Left colon (tissue), 2 donors: ENCODE measurements around the gene PRPF18. TPM values are rescaled to one million over a fixed set of nuclear protein-coding genes. Genes with fewer than 3 reads are reported as not detected.
"Not testable (repeated sequence)": the region's sequence is repeated elsewhere in the genome, so short reads cannot be mapped to it uniquely, and the experiment has no call there.

ENCODE experiments used
- ATAC-seq: fragments of 200-7000 bp; cut with Tn5 transposase; one replicate; pipeline ENCODE4 v1.9.1; 2020; ENCODE audit warnings: mild to moderate bottlenecking, moderate library complexity
- DNase-seq, 2 donors: peaks; one replicate each; pipeline ENCODE4 v3.0.0-alpha.2; 2020
- intact Hi-C, 2 donors: fragments of 100-400 bp; cut with DNase I in 1 of 2; cut with micrococcal nuclease in 1 of 2; formaldehyde crosslinking; loops; one replicate each; pipeline versions ENCODE4 v1.11.2 to v1.14.0; 2022; cut with DNase I, micrococcal nuclease
- long read RNA-seq: library from polyadenylated mRNA; unstranded; transcript quantifications from one replicate; pipeline ENCODE4 v2.0.0, GENCODE V29; 2021
- total RNA-seq, 2 donors: library from RNA; stranded (reverse); fragmentation: NEBNext Ultra II Directional; extraction: Animal tissue kit (Norgen Biotek cat#: 25700); gene quantifications; one replicate each; pipeline ENCODE4 v1.2.1, GENCODE V29; 2021
- donor health status: DM: no; HTN: no; CAD: no.
- donor health status: DM: yes; HTN: yes; CAD: no.

PRPF18 gene
- total RNA-seq = 10 to 100 TPM; 19.8 to 22.4 TPM
- long read RNA-seq, transcript PRPF18-202 (10 exons, 1,717 nt) = major isoform, 16 of 25 reads
- long read RNA-seq, partial matches to known transcripts = 6 of 25 reads
- long read RNA-seq, other reads (novel, unspliced or antisense) = 3 of 25 reads

DNA sequence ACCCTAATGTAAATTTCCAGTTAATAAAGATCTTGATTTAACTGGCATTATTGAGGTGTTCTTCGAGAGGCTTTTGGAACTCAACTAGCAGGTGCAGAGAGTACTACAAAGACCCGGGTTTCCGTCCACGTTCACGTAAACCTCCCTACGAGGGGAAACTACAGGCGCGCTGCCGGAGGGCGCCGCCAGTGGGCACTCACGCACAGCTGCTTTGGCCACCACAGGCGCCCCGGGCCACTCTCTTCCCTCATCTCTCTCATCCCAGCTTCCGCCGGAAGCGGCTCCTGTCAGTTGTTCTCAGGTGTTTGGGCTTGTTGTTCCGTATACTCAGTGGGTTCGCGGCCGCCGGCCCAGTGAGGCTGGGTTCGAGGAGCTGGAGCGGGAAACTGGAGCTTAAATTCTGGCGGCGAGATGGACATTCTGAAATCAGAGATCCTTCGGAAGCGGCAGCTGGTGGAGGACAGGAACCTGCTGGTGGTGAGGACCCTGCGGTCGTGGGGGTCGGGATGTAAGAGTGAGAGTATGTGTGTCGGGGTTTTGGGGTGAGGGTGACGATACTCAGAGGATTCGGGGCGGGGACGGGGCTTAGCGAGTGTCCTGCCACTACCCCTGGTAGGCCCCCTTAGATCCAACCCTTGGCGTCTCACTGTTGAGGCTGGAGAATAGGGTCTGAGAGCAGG lies at the start of gene PRPF18:
Gene PRPF18, plus strand, starts transcription at position 290 of the 680 bp plus-strand sequence. Its CDS starts 122 bp downstream, at position 412.
- peak; percentile 99 for ATAC-seq
- intact Hi-C loops = no loop called here
- peak; percentile 90 to 94 for DNase-seq

DNA sequence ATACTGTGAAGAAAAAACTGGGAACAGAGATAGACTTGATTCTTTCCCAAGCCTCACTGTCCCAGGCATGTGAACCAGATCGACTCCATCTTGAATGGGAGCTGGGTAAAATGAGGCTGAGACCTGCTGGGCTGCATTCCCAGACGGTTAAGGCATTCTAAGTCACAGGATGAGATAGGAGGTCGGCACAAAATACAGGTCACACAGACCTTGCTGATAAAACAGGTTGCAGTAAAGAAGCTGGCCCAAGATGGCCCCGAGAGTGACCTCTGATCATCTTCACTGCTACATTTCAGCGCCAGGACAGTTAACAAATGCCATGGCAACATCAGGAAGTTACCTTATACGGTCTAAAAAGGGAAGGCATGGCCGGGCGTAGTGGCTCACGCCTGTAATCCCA lies 48.8 kb upstream of the PRPF18 start:
- DNase-seq, ATAC-seq: not testable (repeated sequence)
- intact Hi-C loops = loop anchor here in 1 of 2 donors (10.0 kb wide), 1 partner anchor 163 kb away; no protein-coding TSS in a partner anchor

DNA sequence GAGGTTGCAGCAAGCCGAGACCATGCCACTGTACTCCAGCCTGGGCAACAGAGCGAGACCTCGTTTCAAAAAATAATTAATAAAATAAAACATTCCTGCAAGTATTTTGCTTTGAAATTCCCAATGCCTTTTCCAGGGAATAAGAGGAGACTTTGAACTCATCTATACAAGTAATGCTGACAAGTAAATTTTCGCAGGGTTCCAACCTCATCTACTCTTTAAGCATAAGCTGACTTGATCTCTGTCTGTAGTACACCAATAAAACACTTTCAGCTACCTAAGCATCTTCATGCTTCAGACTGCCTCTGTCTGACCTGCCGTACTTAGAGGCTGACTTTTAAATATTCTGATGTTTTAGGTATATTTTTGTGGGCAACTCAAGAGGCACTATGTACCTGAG lies 44.2 kb upstream of the PRPF18 start:
- intact Hi-C loops = no loop called here
- ATAC-seq (no peak), DNase-seq (no peak)

DNA sequence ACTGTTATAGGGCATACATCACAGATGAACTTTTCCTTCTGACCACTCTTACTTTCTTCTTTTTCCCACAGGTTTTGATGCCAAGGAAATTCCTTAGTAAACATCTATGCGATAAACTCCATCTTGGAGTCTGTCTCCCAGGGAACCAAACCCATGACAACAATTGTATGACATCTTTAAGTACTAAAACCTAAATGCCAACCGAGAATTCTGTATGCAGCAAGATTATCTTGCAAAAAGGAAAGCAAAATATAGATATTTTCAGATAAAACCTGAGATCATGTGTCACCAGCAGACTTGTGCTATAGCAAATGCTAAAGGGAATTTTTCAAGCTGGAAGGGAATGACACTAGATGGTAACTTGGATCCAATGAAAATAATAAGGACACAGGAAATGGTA lies 36.0 kb upstream of the PRPF18 start:
- no peak for ATAC-seq
- intact Hi-C loops = no loop called here
- DNase-seq = no peak

GRCh38 chr10:13555884-13556510 lies 30.8 kb upstream of the PRPF18 start:
- intact Hi-C loops = no loop called here
- DNase-seq = no peak
- no peak for ATAC-seq

DNA sequence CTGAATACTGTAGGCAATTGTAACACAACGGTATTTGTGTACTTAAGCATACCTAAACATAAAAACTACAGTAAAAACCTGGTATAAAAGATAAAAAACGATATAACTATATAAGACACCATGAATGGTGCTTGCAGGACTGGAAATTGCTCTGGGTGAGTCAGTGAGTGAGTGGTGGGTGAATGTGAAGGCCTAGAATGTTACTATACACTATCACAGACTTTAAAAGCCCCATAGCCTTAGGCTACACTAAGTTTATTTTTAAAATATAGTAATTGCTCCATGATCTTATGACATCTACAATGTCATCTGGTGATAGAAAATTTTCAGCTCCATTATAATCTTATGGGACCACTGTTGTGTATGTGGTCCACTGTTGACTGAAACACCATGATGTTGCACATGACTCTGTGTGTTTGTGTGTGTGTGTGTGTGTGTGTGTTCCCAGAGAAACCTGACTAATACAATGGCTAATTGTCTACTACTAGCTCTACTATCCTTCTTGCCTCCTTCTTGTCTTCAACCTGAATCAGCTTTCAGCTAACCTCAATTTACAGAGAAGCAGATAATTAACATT lies 27.6 kb upstream of the PRPF18 start:
- DNase-seq (no peak), ATAC-seq (no peak)
- intact Hi-C loops = no loop called here

- intact Hi-C loops = no loop called here
- ATAC-seq (no peak), DNase-seq (no peak)
Measured at GRCh38 chr10:13560597-13560996, 26.2 kb upstream of the PRPF18 start.

DNA sequence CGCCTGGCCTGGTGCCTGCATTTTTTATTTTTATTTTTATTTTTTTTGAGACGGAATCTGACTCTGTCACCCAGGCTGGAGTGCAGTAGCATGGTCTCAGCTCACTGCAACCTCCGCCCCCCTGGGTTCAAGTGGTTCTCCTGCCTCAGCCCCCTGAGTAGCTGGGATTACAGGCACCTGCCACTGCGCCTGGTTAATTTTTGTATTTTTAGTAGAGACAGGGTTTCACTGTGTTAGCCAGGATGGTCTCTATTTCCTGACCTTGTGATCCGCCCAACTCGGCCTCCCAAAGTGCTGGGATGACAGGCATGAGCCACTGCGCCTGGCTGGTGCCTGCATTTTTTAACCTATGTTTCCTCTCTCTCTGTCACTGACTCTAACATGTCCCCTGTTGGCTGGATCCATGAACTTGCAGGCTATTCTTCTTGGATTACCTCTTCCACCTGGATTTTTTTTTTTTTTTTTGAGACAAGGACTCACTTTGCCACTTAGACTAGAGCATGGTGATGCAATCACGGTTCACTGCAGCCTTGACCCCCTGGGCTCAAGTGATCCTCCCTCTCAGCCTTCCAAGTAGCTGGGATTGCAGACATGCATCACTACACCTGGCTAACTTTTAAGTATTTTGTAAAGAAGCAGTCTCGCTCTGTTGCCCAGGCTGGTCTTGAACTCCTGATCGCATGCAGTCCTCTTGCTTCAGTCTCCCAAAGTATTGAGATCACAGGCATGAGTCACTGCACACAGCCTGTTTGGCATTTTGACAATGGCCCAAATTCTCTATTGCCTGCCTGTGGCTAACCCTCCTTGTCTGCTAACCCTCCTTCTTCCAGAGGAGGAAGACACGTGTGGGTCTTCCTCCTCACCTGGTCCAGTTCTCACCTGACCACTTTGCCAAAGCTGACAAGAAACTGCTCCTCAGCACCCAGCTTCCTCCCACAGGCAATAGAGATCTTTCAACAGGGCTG lies 23.0 kb upstream of the PRPF18 start:
- no peak for ATAC-seq
- DNase-seq = no peak
- intact Hi-C loops = no loop called here

DNA sequence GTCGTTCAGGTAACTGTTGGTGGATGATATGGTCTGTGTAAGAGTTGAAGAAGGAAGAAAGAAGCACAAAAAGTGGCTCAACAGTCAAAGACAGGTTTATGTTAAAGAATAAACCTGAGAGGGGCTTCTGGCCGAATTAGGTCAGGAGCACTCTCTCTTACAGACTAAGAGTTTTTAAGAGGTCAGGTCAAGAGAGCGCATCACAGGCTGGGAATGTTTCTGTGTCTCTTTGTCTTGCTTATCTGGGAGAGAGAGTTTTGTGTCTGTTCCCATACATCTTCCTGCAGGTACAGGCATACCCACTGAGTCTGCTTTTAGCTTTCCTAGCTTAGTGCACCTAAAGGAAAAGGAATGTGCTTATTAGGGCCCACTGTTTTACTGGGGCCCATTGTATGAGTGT lies 22.2 kb upstream of the PRPF18 start:
- ATAC-seq (no peak), DNase-seq (no peak)
- intact Hi-C loops = no loop called here

DNA sequence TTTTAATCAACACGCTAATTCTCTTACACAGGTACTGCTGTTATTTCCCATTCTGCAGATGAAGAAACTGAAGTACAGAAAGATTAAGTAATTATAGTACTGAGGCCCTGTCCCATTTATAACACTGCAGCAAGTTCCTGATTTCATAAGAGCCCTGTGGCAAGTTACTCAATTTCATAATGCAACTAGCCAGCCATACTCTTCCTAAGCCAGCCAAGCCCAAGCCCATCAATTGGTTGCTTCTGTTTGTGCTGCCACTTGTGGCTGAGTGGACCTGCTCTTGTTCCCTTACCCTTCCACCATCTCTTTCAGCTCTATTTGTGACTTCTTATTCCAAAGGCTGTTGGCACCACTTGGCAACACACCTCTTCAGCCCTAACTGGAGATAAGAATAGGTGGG lies 19.7 kb upstream of the PRPF18 start:
- DNase-seq = no peak
- no peak for ATAC-seq
- intact Hi-C loops = no loop called here

DNA sequence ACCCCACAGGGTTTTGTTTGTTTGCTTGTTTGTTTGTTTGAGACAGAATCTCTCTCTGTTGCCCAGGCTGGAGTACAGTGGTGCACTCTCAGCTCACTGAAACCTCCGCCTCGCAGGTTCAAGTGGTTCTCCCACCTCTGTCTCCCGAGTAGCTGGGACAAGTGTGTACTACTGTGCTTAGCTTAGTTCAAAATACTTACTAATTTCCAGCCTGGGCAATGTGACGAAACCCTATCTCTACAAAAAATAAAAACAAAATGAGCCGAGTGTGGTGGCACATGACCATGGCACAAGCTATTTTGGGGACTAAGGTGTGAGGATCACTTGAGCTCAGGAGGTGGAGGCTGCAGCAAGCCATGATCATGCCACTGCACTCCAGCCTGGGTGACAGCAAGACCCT lies 15.2 kb upstream of the PRPF18 start:
- no peak for ATAC-seq
- DNase-seq = no peak
- intact Hi-C loops = no loop called here

GRCh38 chr10:13573960-13574359 lies 12.8 kb upstream of the PRPF18 start:
- intact Hi-C loops = no loop called here
- DNase-seq (no peak), ATAC-seq (no peak)

DNA sequence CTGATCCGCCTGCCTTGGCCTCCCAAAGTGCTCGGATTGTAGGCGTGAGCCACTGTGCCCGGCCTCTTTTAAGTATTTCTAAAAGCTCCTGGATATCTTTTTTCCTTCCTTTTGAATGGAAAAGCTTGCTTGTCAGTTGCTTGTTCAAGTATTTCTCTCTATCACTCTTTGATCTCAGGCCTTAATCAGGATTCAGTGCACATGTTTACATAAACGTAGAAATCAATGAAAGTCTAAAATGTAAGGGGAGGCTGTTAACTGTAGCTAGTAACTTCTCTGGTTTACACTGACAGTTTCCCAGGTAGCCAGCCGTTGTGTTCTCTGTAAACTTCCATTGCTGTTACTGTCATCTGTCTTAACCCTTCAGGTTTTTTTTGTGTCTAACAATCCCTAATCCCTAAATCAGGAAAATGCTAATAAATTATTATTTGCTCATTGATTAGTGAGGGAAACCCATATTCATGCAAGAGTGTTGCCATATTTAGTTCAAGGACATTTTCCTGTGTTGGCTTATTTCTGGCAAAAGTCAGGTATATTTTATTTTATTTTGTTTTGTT lies 1.5 kb upstream of the PRPF18 start:
- DNase-seq = no peak
- no peak for ATAC-seq
- intact Hi-C loops = no loop called here

GRCh38 chr10:13585943-13586342 lies 822 bp upstream of the PRPF18 start:
- intact Hi-C loops = no loop called here
- DNase-seq (no peak), ATAC-seq (no peak)

DNA sequence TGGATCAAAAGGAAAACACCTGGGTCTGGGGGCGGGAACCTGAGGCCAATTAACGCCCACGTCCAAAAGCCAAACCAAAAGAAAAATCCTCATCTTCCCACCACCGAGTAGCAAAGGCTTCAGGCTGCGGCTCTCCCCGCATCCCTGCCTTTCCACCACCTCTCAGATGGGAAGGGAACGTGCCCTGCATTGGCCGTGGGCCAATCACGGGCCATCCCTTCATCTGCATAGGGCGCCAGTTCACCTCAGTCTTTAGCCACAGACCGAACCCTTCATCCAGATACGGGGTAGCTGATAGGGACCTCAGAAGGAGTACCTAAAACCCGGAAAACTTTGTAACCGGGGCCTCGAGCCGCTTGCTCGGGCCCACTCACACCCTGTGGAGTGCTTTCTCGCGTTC lies 626 bp downstream of the PRPF18 start:
- intact Hi-C loops = no loop called here
- DNase-seq = peak; percentile 22 to 27
- peak; percentile 60 for ATAC-seq

DNA sequence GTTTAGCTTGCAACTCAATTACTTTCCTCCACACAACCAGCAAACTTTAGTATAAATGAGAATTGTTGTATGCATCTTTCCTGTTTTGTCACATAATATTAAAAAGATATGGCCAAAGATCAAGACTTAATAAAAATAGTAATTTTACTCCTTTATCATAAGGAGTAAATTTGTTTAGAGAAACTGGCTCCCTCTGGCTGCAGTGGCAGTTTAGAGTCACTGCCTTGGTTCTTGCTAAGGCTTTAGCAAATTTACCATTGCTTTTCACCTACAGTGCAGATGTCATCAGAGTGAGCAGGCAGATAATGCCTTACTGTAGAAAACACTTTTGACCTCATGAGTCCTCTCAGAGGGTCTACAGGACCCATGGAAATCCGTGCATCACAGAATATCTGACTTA lies 2.6 kb downstream of the PRPF18 start:
- ATAC-seq = no peak
- intact Hi-C loops = no loop called here
- DNase-seq = no peak

- DNase-seq = no peak
- ATAC-seq = no peak
- intact Hi-C loops = no loop called here
Measured at GRCh38 chr10:13590886-13591285, 4.1 kb downstream of the PRPF18 start.

DNA sequence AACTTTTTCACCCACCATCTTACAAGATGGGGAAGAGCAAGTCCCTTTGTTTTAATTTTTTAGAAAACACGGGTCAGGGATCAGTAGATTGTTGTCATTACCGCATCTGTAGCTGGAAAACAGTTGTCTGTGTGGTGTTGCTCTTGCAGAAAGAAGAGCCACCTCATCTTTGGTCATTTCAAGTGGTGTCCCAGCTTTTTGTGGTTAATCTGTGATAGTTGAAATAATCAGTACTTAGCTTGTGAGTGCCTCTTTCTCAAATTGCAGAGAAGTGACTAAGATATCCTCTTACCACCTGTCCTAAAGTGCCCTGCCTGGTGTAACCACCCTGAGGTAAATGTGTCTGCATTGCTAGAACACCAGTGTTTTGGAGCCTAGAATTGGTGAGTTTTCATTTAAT lies 5.5 kb downstream of the PRPF18 start:
- no peak for ATAC-seq
- intact Hi-C loops = no loop called here
- no peak for DNase-seq

DNA sequence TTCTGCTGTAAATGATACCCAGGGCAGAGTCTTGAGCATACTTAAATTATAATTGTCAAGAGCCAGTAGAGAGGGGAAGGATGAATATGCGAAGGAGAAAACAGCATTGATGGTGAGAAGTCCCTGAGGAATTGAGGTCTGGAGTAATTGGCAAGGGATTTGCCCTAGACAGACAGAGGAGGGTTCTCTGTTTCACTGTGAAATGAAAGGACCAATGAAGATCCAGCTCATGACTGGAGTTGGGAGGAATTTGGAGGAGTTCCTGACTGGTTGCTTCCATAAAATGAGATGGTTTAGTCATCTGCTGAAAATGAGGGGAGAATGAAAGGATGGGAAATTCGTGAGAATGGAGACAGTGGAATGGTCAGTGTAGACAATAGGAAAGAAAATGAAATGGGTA lies 6.8 kb downstream of the PRPF18 start:
- intact Hi-C loops = no loop called here
- ATAC-seq (no peak), DNase-seq (no peak)
